ENCODE data around the gene IRF1. TPM values are rescaled to one million over a fixed set of nuclear protein-coding genes. Genes with fewer than 3 reads are reported as not detected.

IRF1 gene
- total and polyA plus RNA-seq, 8 donors, result 15.1 to 93.3 (median 19.5) TPM

GRCh38 chr5:132479111-132479951 lies 11.2 kb downstream of the IRF1 start:
- H3K9me3 ChIP-seq, result no peaks in the 10 kb centered on the region
- H3K36me3 ChIP-seq, result peaks cover 0 to 44% of the 10 kb centered on the region in 2 donors
- peaks cover 4 to 70% of the 10 kb centered on the region in 2 donors for H3K4me1 ChIP-seq
- ATAC-seq (no peak), DNase-seq (peak in 1 of 4 donors; percentile 4)
- no peak for TF ChIP-seq CTCF (IDR thresholded peaks at IDR 0.05)
- no peaks in the 10 kb centered on the region for H3K27me3 ChIP-seq
- intact Hi-C loops (cut with DNase I), result no loop called here
- H3K27ac ChIP-seq, result peak overlapping the region in 1 of 2 donors; percentile 57
- no peak overlapping the region for H3K4me3 ChIP-seq

- no peak for TF ChIP-seq CTCF (IDR thresholded peaks at IDR 0.05)
- no peaks in the 10 kb centered on the region for H3K27me3 ChIP-seq
- intact Hi-C loops (cut with DNase I), result no loop called here
- H3K27ac ChIP-seq, result peak overlapping the region in 1 of 2 donors; percentile 57
- H3K4me1 ChIP-seq, result peaks cover 4 to 70% of the 10 kb centered on the region in 2 donors
- no peaks in the 10 kb centered on the region for H3K9me3 ChIP-seq
- DNase-seq (no peak), ATAC-seq (no peak)
- peaks cover 0 to 34% of the 10 kb centered on the region in 2 donors for H3K36me3 ChIP-seq
- H3K4me3 ChIP-seq, result no peak overlapping the region
Measured at GRCh38 chr5:132478366-132478871, 12.2 kb downstream of the IRF1 start.

DNA sequence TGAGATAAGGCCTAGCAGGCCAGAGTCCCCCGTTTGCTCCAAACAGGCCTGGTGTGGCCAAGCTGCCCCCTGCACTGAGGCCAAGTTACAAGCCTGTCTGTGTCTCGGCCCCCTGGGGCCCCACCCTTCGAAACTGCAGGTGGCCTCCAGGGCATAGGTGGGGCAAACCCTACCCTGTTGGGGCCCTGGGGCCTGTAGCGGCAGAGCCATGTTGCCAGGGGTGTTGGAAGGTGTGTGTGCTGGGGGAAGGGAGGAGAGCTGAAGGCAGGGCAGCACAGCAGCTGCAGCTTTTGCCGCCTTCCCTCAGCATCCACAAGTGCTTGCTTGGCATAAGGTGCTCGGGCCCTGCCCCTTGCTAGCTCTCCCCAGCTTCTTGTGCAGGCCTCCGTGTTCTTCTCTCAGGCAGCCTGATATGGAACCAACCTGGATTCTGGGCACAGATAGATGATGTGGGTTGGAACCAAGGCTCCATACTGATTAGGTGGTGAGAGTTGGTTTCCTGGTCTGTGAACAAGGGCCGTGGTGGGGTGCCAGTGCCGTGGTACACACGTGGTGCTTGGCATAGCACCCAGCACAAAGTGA lies 12.7 kb downstream of the IRF1 start:
- Histone ChIP-seq H3K36me3 (peaks cover 0 to 29% of the 10 kb centered on the region in 2 donors), H3K4me1 (peaks cover 4 to 74% of the 10 kb centered on the region in 2 donors), H3K27ac (peak overlapping the region in 1 of 2 donors; percentile 57), H3K27me3 (no peaks in the 10 kb centered on the region), H3K9me3 (no peaks in the 10 kb centered on the region), H3K4me3 (no peak overlapping the region)
- no peak for TF ChIP-seq CTCF (IDR thresholded peaks at IDR 0.05)
- peak in 1 of 4 donors; percentile 27 for DNase-seq
- ATAC-seq, result no peak
- intact Hi-C loops (cut with DNase I), result no loop called here

- H3K27me3 ChIP-seq, result no peaks in the 10 kb centered on the region
- TF ChIP-seq CTCF (IDR thresholded peaks at IDR 0.05), result no peak
- H3K4me3 ChIP-seq, result no peak overlapping the region
- peak in 1 of 4 donors; percentile 27 for DNase-seq
- no peak for ATAC-seq
- H3K36me3 ChIP-seq, result peaks cover 0 to 21% of the 10 kb centered on the region in 2 donors
- no peaks in the 10 kb centered on the region for H3K9me3 ChIP-seq
- intact Hi-C loops (cut with DNase I), result no loop called here
- H3K27ac ChIP-seq, result peak overlapping the region in 1 of 2 donors; percentile 15
- H3K4me1 ChIP-seq, result peaks cover 4 to 79% of the 10 kb centered on the region in 2 donors
Measured at GRCh38 chr5:132476876-132477781, 13.4 kb downstream of the IRF1 start.
